IMR-90 (cell line): ENCODE data around the gene AKR1E2.

ENCODE experiments used
- BHLHE40 ChIP-seq: fragments of 150-350 bp; IDR thresholded peaks from 2 replicates; pipeline ENCODE4 v1.6.1; 2016; ENCODE audit warnings: mild to moderate bottlenecking, low read depth, low read length
- CEBPB ChIP-seq: IDR thresholded peaks from 2 replicates; pipeline ENCODE4 v1.6.1; 2012; ENCODE audit warnings: low read depth, low read length, improper control_type of control experiment
- MXI1 ChIP-seq: IDR thresholded peaks from 2 replicates; pipeline ENCODE4 v1.6.1; 2012; ENCODE audit warnings: low read depth, mild to moderate bottlenecking, low read length, moderate library complexity, borderline replicate concordance
- TF ChIP-seq, protein P1 (sequence below): conservative IDR thresholded peaks from 2 replicates; pipeline ENCODE4 v1.5.1; 2012; ENCODE audit warnings: mild to moderate bottlenecking, low read depth, low read length, improper control_type of control experiment

DNA sequence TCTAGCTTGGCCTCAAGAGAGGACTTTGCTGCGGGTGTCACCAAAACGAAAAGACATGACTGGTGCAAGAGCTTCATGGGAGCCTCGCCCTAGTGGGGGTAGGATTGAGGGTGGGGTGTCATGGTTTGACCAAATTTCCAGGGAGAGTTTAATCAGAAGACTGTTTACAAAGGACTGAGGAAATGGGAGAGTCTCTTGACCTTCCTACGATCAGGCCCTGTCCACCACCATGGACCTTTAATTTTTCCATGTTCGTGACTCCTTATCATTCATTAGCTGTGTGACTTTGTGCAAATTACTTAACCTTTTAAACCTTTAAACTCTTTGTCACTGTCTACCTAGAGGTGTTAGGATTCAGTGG is 23.0 kb downstream of the AKR1E2 start:
- TF ChIP-seq, protein P1, sequence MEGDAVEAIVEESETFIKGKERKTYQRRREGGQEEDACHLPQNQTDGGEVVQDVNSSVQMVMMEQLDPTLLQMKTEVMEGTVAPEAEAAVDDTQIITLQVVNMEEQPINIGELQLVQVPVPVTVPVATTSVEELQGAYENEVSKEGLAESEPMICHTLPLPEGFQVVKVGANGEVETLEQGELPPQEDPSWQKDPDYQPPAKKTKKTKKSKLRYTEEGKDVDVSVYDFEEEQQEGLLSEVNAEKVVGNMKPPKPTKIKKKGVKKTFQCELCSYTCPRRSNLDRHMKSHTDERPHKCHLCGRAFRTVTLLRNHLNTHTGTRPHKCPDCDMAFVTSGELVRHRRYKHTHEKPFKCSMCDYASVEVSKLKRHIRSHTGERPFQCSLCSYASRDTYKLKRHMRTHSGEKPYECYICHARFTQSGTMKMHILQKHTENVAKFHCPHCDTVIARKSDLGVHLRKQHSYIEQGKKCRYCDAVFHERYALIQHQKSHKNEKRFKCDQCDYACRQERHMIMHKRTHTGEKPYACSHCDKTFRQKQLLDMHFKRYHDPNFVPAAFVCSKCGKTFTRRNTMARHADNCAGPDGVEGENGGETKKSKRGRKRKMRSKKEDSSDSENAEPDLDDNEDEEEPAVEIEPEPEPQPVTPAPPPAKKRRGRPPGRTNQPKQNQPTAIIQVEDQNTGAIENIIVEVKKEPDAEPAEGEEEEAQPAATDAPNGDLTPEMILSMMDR = no peak
- TF ChIP-seq BHLHE40 (no peak), MXI1 (no peak), CEBPB (no peak)
